Right atrium auricular region (tissue), 2 donors: Measurements from ENCODE around the gene SMC4. TPM values are rescaled to one million over a fixed set of nuclear protein-coding genes. Genes with fewer than 3 reads are reported as not detected.

Experiments
- DNase-seq: peaks from one replicate; pipeline ENCODE4 v3.0.0-alpha.2; 2019; ENCODE audit warnings: low spot score
- H3K27ac ChIP-seq, 2 donors: fragments of 200-600 bp; sonication (generic); 1 replicate in 1 of 2; 2 replicates in 1 of 2; pipeline ENCODE4 v1.5.1; 2016 to 2019
- H3K27me3 ChIP-seq, 2 donors: fragments of 200-600 bp; sonication (generic); one replicate each; pipeline versions ENCODE4 v1.5.1 to v1.6.0; 2017 to 2019
- H3K36me3 ChIP-seq: fragments of 200-600 bp; sonication (generic); one replicate; pipeline ENCODE4 v1.5.1; 2016
- H3K4me1 ChIP-seq, 2 donors: fragments of 200-600 bp; sonication (generic); one replicate each; pipeline versions ENCODE4 v1.5.1 to v1.6.0; 2017 to 2019
- H3K4me3 ChIP-seq, 2 donors: fragments of 200-600 bp; sonication (generic); 1 replicate in 1 of 2; 2 replicates in 1 of 2; pipeline ENCODE4 v1.5.1; 2017 to 2019; ENCODE audit warnings: mild to moderate bottlenecking in 1 of 2, moderate library complexity in 1 of 2
- H3K9me3 ChIP-seq, 2 donors: fragments of 200-600 bp; sonication (generic); one replicate each; pipeline ENCODE4 v1.5.1; 2019
- total RNA-seq, 2 donors: library from RNA; depleted of rRNA; stranded (reverse); fragments of >200 nt; gene quantifications; one replicate each; pipeline ENCODE4 v1.1.0, GENCODE V29; 2016
- TF ChIP-seq, protein P1 (sequence below), 2 donors: fragments of 200-600 bp; sonication (generic); IDR thresholded peaks; one replicate each; pipeline ENCODE4 v1.5.1; 2019; ENCODE audit warnings: antibody characterized with exemption in 2 of 2

The SMC4 gene
- total RNA-seq, 2 donors from 2014 or later: 10.7 to 10.8 TPM

DNA sequence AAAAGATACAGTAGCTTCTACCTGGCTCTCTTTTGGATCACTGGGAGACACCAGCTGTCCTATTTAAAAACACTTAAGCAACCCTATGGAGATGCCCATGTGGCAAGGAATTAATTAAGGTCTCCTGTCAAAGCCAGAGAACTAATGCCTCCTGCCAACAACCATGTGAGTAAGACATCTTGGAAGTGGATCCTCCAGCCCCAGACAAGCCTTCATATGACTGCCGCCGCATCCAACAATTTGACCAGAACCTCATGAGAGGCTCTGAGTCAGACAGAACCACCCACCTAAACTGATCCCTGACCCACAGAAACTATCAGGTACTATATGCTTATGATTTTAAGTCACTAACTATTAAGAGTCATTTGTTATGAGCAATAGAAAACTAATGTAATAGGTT lies 22.8 kb upstream of the SMC4 start:
- TF ChIP-seq, protein P1, sequence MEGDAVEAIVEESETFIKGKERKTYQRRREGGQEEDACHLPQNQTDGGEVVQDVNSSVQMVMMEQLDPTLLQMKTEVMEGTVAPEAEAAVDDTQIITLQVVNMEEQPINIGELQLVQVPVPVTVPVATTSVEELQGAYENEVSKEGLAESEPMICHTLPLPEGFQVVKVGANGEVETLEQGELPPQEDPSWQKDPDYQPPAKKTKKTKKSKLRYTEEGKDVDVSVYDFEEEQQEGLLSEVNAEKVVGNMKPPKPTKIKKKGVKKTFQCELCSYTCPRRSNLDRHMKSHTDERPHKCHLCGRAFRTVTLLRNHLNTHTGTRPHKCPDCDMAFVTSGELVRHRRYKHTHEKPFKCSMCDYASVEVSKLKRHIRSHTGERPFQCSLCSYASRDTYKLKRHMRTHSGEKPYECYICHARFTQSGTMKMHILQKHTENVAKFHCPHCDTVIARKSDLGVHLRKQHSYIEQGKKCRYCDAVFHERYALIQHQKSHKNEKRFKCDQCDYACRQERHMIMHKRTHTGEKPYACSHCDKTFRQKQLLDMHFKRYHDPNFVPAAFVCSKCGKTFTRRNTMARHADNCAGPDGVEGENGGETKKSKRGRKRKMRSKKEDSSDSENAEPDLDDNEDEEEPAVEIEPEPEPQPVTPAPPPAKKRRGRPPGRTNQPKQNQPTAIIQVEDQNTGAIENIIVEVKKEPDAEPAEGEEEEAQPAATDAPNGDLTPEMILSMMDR (IDR thresholded peaks at IDR 0.05): no peak
- no peak for DNase-seq
- Histone ChIP-seq H3K4me1 (peaks cover 0 to 4% of the 10 kb centered on the region in 2 donors), H3K27me3 (no peaks in the 10 kb centered on the region), H3K4me3 (no peak overlapping the region), H3K36me3 (peaks cover 10% of the 10 kb centered on the region), H3K9me3 (no peaks in the 10 kb centered on the region), H3K27ac (no peak overlapping the region)

DNA sequence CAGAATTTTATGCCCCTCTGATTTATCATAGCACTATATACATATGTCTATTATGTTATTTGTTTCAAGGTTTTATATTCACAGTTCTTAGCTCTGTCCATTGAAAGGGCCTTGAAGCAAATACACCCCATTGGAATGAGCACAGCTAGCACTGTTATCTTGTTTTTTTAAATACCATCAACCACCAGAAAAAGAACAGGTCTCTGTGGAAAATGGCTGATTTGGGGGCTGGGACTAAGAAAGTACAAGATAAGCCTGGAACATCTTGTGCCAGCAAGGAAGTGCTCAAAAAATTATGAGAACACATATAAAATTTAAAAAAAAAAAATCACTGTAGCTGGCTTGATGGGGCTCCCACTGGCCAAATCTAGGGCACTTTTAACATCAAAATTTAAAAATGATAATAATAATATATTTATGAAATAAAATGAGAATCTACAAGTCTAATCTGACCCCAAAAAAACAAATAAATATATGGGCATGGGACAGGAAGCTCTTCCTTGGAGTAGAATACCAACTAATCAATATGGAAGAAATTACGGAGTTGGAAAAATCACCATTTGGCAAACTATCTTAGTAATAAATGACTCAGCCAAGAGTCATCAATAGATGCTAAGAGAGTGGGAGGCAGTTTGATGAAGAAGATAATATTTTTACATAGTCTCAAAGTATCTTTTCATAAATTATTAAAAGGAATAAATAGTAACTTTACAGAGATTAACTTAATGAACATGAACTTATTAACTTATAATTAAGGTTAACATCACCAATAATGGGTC lies 20.9 kb upstream of the SMC4 start:
- H3K36me3 ChIP-seq: peaks cover 6% of the 10 kb centered on the region
- H3K27ac ChIP-seq: no peak overlapping the region
- H3K27me3 ChIP-seq: no peaks in the 10 kb centered on the region
- no peak overlapping the region for H3K4me3 ChIP-seq
- no peak for DNase-seq
- no peaks in the 10 kb centered on the region for H3K9me3 ChIP-seq
- TF ChIP-seq, protein P1 (IDR thresholded peaks at IDR 0.05): no peak
- H3K4me1 ChIP-seq: peaks cover 0 to 4% of the 10 kb centered on the region in 2 donors

DNA sequence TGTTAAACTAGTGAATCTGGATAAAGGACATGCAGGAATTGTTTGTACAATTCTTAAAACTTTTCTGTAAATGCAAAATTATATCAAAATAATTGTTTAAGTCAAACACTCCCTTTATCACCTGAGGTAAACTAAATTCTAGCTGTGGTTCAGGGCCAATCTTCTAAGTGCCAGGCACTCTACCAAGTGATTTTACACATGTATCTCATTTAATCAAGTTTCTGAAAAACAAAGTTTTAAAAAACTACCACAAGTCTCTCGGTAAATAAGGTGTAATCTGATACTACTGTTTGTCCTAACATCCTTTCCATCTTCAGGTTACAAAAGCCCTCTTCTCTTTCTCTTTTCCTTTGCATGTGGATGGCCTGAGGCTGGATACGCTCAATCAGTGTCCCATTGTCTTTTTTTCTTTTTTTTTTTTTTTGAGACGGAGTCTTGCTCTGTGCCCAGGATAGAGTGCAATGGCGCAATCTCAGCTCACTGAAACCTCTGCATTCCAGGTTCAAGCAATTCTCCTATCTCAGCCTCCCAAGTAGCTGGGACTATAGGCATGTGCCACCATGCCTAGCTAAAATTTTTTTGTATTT lies 19.7 kb upstream of the SMC4 start:
- Histone ChIP-seq H3K36me3 (peaks cover 6% of the 10 kb centered on the region), H3K27ac (no peak overlapping the region), H3K27me3 (no peaks in the 10 kb centered on the region), H3K4me3 (no peak overlapping the region), H3K9me3 (no peaks in the 10 kb centered on the region), H3K4me1 (peaks cover 0 to 4% of the 10 kb centered on the region in 2 donors)
- TF ChIP-seq, protein P1 (IDR thresholded peaks at IDR 0.05): no peak
- no peak for DNase-seq

DNA sequence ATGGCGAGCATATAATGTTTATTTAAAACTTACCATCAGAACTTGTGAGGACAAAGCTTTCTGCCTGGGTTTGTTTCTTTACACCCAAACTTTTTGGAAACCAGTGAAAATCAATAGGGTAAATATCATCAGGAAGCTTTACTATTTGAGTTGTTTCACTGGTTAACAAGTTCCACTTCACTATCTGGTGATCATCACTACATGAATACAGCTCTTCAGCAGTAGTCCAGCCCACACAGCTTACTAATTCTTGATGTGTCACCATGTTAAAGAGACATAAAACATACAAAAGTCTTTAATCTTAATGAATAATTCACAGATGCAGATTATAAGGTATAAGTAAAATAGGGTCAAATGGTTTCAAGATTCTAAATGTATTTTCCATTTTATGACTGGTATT lies 18.0 kb upstream of the SMC4 start:
- Histone ChIP-seq H3K27ac (no peak overlapping the region), H3K36me3 (no peaks in the 10 kb centered on the region), H3K27me3 (no peaks in the 10 kb centered on the region), H3K4me3 (no peak overlapping the region), H3K9me3 (no peaks in the 10 kb centered on the region), H3K4me1 (peaks cover 0 to 4% of the 10 kb centered on the region in 2 donors)
- TF ChIP-seq, protein P1 (IDR thresholded peaks at IDR 0.05): no peak
- DNase-seq: no peak

DNA sequence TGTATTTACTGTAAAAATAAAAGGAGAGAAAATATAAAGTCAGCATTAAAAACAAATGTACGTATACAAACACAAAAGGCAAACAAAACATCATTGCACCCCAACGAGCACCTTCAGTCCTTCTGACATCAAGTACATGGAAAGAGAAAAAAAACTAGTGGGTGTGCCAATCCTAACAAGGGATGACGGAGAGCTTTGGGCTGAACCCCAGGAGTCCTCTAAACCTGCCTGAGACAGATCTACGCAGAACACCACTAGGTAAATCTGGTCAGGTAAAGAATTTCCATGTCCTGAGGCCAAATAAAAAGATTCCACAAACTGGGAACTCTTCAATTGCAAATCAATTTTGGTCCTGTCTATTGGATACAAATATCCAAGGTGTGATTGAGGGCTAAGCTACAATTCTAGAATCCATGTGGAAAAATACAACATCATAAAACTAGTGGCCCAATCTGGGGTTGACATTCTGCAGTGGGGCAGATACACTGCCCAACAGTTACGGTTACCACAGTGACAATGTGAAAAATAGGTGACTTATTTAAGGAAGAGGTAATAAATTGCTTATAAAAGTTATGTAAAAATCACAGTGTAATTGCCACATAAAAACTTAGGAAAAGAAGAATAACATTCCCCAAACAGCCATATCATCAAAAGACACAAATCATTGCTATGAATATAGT lies 14.7 kb upstream of the SMC4 start:
- TF ChIP-seq, protein P1 (IDR thresholded peaks at IDR 0.05): no peak
- no peak for DNase-seq
- Histone ChIP-seq H3K27ac (no peak overlapping the region), H3K4me3 (no peak overlapping the region), H3K9me3 (no peaks in the 10 kb centered on the region), H3K27me3 (no peaks in the 10 kb centered on the region), H3K36me3 (no peaks in the 10 kb centered on the region), H3K4me1 (no peaks in the 10 kb centered on the region)
